DOHH2 (cell line): ENCODE measurements around the gene MKLN1.

Source experiments
- CTCF ChIP-seq: fragments of 200-600 bp; sonication (generic); IDR thresholded peaks from one replicate; pipeline ENCODE4 v1.5.1; 2014; ENCODE audit warnings: antibody characterized with exemption, mild to moderate bottlenecking, low read depth, low read length; ENCODE audit not compliant: poor library complexity, severe bottlenecking
- EZH2phosphoT487 ChIP-seq: fragments of 200-600 bp; sonication (generic); IDR thresholded peaks from 2 replicates; pipeline ENCODE4 v1.6.1; 2017; ENCODE audit warnings: borderline replicate concordance, mild to moderate bottlenecking, antibody characterized with exemption, low read length, moderate library complexity, mixed read lengths

GRCh38 chr7:131320603-131321002, 7.1 kb upstream of the MKLN1 start:
- TF ChIP-seq CTCF (no peak), EZH2phosphoT487 (no peak)
